Measurements from ENCODE around the gene MAPK14.

DNA sequence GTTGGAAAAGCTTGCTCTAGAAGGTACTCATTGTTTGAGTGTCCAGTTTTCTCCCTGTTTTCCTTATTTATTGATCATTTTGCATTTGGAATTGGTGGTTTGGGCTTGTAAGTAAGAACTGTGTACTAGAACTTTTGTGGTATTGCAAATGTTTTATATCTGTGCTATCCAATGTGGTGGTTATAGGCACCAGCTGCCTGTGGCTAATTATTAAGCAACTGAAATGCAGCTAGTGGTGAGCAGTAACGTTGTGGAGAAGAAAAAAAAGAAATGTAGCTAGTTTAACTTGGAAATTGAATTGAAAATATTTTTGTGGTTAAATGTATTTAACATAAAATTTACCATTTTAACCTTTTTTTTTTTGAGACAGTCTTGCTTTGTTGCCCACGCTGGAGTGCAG lies 52.0 kb downstream of the MAPK14 start:
- TF ChIP-seq CTCF (conservative IDR thresholded peaks at IDR 0.05; ENCODE audit: low read depth, low read length): no peak
- TF ChIP-seq EZH2 (IDR thresholded peaks at IDR 0.05; ENCODE audit: borderline replicate concordance, low read depth, low read length, poor library complexity, severe bottlenecking): no peak

Data from A673 (cell line).